Endodermal cell (in vitro differentiated cells): ENCODE results near the gene FLYWCH1. TPM values are rescaled to one million over a fixed set of nuclear protein-coding genes. Genes with fewer than 3 reads are reported as not detected.

Experiments used
- DNase-seq: peaks from one replicate; pipeline ENCODE4 v3.0.0-alpha.2; 2017
- H3K27ac ChIP-seq: 2 replicates; pipeline ENCODE4 v1.5.1; 2013; ENCODE audit warnings: mild to moderate bottlenecking, low read depth, low read length, moderate library complexity
- H3K27me3 ChIP-seq: 2 replicates; pipeline ENCODE4 v1.6.1; 2013; ENCODE audit warnings: mild to moderate bottlenecking, low read length, moderate library complexity; ENCODE audit not compliant: insufficient read depth, control insufficient read depth, poor library complexity, severe bottlenecking
- H3K36me3 ChIP-seq: 2 replicates; pipeline ENCODE4 v1.7.0; 2013; ENCODE audit warnings: mild to moderate bottlenecking, low read length, moderate library complexity; ENCODE audit not compliant: control insufficient read depth, insufficient read depth
- H3K4me1 ChIP-seq: one replicate; pipeline ENCODE4 v1.7.0; 2013; ENCODE audit warnings: low read length; ENCODE audit not compliant: control insufficient read depth, insufficient read depth
- H3K4me3 ChIP-seq: 2 replicates; pipeline ENCODE4 v1.5.1; 2013; ENCODE audit warnings: mild to moderate bottlenecking, low read length, moderate library complexity
- H3K9ac ChIP-seq: 2 replicates; pipeline ENCODE4 v1.6.1; 2013; ENCODE audit warnings: mild to moderate bottlenecking, low read length, moderate library complexity; ENCODE audit not compliant: poor library complexity, severe bottlenecking; ENCODE audit errors: extremely low read depth
- H3K9me3 ChIP-seq: 2 replicates; pipeline ENCODE4 v1.6.1; 2013; ENCODE audit warnings: mild to moderate bottlenecking, low read length, moderate library complexity; ENCODE audit not compliant: control insufficient read depth
- H3K27ac Mint-ChIP-seq: 2 replicates; pipeline ENCODE4 v1.8.0; 2020; ENCODE audit warnings: mixed read lengths
- H3K27me3 Mint-ChIP-seq: 2 replicates; pipeline ENCODE4 v1.8.0; 2021; ENCODE audit warnings: mild to moderate bottlenecking, mixed read lengths; ENCODE audit not compliant: insufficient read depth
- H3K36me3 Mint-ChIP-seq: 2 replicates; pipeline ENCODE4 v1.8.0; 2020; ENCODE audit warnings: low read depth, mixed read lengths
- H3K4me1 Mint-ChIP-seq: 2 replicates; pipeline ENCODE4 v1.8.0; 2020; ENCODE audit warnings: mixed read lengths
- H3K4me3 Mint-ChIP-seq: 2 replicates; pipeline ENCODE4 v1.8.0; 2020; ENCODE audit warnings: mild to moderate bottlenecking, moderate library complexity, mixed read lengths
- H3K9me3 Mint-ChIP-seq: 2 replicates; pipeline ENCODE4 v1.8.0; 2020; ENCODE audit warnings: mild to moderate bottlenecking, mixed read lengths
- CTCF ChIP-seq: fragments of 200-600 bp; sonication (generic); conservative IDR thresholded peaks from 2 replicates; pipeline ENCODE4 v1.5.0; 2021; ENCODE audit warnings: antibody characterized with exemption, mild to moderate bottlenecking
- WGBS, 2 experiments: methylation state at CpG; one replicate each; pipeline versions ENCODE4 v1.1.5 to v1.1.7; 2013; ENCODE audit warnings: missing lambda C conversion rate in 2 of 2, mixed read lengths in 1 of 2; ENCODE audit not compliant: insufficient coverage in 1 of 2, insufficient read length in 1 of 2; 5-methylcytosine and 5-hydroxymethylcytosine counted together
- total RNA-seq, 2 donors: library from RNA; stranded (reverse); fragmentation: NEBNext Ultra II Directional in 1 of 2; extraction: Animal tissue kit (Norgen Biotek cat#: 25700) in 1 of 2; gene quantifications; 2 replicates in 1 of 2; 3 replicates in 1 of 2; pipeline ENCODE4 v1.2.1, GENCODE V29; 2021

The FLYWCH1 gene
- total RNA-seq, 2 donors from 2014 or later, result 20.5 to 33.6 TPM

- Mint-ChIP-seq H3K36me3 (peaks cover 16% of the 10 kb centered on the region), H3K27ac (no peak overlapping the region), H3K27me3 (no peaks in the 10 kb centered on the region), H3K9me3 (no peaks in the 10 kb centered on the region), H3K4me1 (peaks cover 7% of the 10 kb centered on the region), H3K4me3 (no peak overlapping the region)
- Histone ChIP-seq H3K4me1 (no peaks in the 10 kb centered on the region), H3K36me3 (peaks cover 29% of the 10 kb centered on the region), H3K27me3 (no peaks in the 10 kb centered on the region), H3K4me3 (no peak overlapping the region), H3K9me3 (no peaks in the 10 kb centered on the region), H3K9ac (no peak overlapping the region), H3K27ac (no peak overlapping the region)
- no peak for TF ChIP-seq CTCF
- no peak for DNase-seq
- 95% methylated on average over 7 of the region's 7 CpGs; no CpG with 5 or more reads in 1 of the 2 experiments for WGBS, 2 experiments
These were observed 64.5 kb downstream of the FLYWCH1 start for GRCh38 chr16:2976201-2976600.

- no peak for DNase-seq
- Mint-ChIP-seq H3K9me3 (no peaks in the 10 kb centered on the region), H3K36me3 (peaks cover 16% of the 10 kb centered on the region), H3K27me3 (no peaks in the 10 kb centered on the region), H3K4me1 (peaks cover 11% of the 10 kb centered on the region), H3K4me3 (no peak overlapping the region), H3K27ac (no peak overlapping the region)
- Histone ChIP-seq H3K9ac (no peak overlapping the region), H3K36me3 (peaks cover 29% of the 10 kb centered on the region), H3K9me3 (no peaks in the 10 kb centered on the region), H3K4me1 (no peaks in the 10 kb centered on the region), H3K27me3 (no peaks in the 10 kb centered on the region), H3K27ac (no peak overlapping the region), H3K4me3 (no peak overlapping the region)
- no peak for TF ChIP-seq CTCF
- 95 to 97% methylated on average over 8 to 15 of the region's 15 CpGs for WGBS, 2 experiments
These were observed 64.9 kb downstream of the FLYWCH1 start for GRCh38 chr16:2976673-2977072.

- DNase-seq, result no peak
- Mint-ChIP-seq H3K27ac (no peak overlapping the region), H3K4me1 (peaks cover 19% of the 10 kb centered on the region), H3K9me3 (no peaks in the 10 kb centered on the region), H3K27me3 (no peaks in the 10 kb centered on the region), H3K36me3 (peaks cover 10% of the 10 kb centered on the region), H3K4me3 (no peak overlapping the region)
- no peaks in the 10 kb centered on the region for H3K27me3 ChIP-seq
- TF ChIP-seq CTCF, result no peak
- no peaks in the 10 kb centered on the region for H3K9me3 ChIP-seq
- H3K36me3 ChIP-seq, result peaks cover 29% of the 10 kb centered on the region
- H3K4me1 ChIP-seq, result peaks cover 3% of the 10 kb centered on the region
- H3K9ac ChIP-seq, result no peak overlapping the region
- WGBS, 2 experiments, result 93 to 95% methylated on average over 5 to 6 of the region's 6 CpGs
- no peak overlapping the region for H3K27ac ChIP-seq
- H3K4me3 ChIP-seq, result no peak overlapping the region
These were observed 65.7 kb downstream of the FLYWCH1 start for GRCh38 chr16:2977440-2977839.
